Erythroblast (primary cell): Measurements from ENCODE around the gene ZNF497.

Experiments
- GATA1 ChIP-seq: IDR thresholded peaks from 2 replicates; pipeline ENCODE4 v1.6.1; 2011; ENCODE audit warnings: low read depth, mild to moderate bottlenecking, control low read depth, low read length, moderate library complexity
- POLR2A ChIP-seq: IDR thresholded peaks from 2 replicates; pipeline ENCODE4 v1.6.1; 2011; ENCODE audit warnings: mild to moderate bottlenecking, low read length

DNA sequence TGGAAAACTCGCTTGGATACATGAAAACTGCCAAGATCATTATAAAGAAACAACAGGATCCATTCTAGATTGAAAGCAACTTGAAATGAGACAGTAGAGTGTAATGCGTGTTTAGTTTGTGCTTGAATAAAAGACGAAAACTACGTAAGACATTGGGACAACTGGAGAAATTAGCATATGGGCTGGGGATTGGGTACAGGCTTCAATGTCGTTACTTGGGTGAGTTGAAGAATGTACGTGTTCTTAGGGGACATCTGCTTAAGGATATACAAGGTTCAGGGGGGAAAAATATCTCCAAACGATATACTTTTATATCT is 57.8 kb downstream of the ZNF497 start:
- no peak for TF ChIP-seq POLR2A
- TF ChIP-seq GATA1, result no peak
